Medulla oblongata (tissue), 1 donor: ENCODE data around the gene DOK7.

Experiments
- DNase-seq: peaks from one replicate; pipeline ENCODE4 v3.0.0-alpha.2; 2015; ENCODE audit errors: extremely low spot score

DOK7 gene

DNA sequence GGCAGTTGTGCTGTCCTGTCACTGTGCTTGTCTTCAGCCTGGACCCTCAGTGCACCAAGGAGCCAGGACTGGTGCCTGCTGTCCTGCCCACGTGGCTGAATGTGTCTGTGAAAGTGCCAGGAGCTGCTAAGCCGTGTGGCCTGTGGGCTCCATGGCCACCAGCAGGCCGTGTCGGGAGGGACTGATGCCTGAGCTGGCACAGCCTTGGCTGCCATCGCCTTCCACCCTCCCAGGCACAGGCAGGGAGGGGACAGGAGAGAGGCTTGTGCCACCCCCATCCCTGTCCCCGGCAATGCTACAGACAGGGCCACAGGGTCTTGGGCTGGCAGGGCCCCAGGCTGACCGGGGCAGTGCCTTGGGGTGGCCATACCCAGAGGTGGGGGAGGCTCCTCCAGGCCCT, 24.8 kb downstream of the DOK7 start:
- DNase-seq, result peak; percentile 53

DNA sequence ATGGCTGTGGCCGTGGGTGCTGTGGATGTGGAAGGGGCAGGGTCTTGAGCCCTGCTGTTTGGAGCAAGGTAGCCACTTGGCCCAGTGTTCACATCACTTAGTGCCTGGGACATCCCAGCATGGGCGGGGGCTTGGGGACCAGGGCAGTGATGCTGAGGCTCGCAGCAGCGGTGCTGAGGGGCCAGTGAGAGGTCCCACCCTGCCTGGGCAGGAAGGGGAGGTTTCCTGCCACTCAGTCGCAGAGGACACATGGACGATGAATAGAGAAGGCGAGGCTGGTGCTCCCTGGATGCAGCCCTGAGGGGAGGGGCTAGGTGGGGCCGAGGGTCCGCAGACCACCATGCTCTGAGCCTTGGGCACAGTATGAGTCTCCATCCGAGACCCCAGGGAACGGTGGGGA, 25.7 kb downstream of the DOK7 start:
- DNase-seq, result no peak

DNA sequence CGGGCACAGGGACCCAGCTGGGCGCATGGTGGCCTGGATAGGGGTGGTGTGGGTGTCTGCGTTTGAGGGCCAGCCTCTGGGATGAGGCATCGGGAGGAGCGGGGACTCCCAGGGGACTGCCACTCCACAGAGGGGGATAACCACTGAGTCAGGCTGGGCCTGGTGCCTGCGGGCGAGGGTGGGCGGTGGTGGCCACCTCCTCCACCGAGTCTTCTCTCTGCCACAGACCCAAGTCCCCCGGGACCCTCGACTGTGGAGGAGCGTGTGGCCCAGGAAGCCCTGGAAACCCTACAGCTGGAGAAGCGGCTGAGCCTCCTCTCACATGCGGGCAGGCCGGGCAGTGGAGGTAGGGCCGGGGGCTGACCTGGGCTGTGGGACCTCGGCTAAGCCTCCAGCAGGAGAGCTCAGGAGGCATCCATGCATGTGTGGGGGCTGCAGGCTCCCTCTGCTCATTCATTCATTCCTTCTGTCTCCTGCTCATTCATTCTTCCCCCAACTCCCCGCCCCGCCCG, 26.4 kb downstream of the DOK7 start:
- DNase-seq, result no peak

DNA sequence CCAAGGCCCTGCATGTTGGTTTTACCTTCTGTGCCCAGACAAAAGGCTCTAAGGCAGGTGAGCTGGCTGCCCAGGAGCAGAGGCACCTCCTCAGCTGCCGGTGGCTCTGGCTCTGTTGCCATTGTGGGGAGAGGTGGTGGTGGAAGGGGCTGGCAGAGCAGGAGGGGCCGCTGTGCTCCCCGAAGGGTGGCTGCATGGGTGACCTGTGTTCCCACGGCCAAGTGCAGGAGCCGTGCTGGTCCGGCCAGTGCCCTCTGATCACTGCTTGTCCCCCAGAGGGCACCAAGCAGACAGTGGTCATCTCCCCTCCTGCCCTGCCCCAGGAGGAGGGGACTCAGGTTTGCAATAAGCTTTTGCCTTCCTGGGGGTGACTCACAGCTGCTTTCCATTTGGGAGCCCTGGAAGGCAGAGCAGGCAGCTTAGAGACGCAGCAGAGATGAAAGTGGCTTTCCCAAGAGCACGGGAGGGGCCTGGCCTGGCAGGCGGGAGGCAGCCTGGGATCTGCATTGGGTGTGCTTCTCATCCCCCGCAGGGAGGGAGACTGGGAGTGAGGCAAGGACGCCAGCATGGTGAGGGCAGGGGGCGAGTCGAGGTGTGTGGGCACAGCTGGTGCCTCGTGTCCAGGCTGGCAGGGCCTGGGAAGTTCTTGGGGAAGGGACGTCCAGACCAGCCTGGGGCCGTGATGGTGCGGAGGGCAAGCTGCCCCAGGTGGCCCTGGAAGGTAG, 28.7 kb downstream of the DOK7 start:
- DNase-seq, result no peak

DNA sequence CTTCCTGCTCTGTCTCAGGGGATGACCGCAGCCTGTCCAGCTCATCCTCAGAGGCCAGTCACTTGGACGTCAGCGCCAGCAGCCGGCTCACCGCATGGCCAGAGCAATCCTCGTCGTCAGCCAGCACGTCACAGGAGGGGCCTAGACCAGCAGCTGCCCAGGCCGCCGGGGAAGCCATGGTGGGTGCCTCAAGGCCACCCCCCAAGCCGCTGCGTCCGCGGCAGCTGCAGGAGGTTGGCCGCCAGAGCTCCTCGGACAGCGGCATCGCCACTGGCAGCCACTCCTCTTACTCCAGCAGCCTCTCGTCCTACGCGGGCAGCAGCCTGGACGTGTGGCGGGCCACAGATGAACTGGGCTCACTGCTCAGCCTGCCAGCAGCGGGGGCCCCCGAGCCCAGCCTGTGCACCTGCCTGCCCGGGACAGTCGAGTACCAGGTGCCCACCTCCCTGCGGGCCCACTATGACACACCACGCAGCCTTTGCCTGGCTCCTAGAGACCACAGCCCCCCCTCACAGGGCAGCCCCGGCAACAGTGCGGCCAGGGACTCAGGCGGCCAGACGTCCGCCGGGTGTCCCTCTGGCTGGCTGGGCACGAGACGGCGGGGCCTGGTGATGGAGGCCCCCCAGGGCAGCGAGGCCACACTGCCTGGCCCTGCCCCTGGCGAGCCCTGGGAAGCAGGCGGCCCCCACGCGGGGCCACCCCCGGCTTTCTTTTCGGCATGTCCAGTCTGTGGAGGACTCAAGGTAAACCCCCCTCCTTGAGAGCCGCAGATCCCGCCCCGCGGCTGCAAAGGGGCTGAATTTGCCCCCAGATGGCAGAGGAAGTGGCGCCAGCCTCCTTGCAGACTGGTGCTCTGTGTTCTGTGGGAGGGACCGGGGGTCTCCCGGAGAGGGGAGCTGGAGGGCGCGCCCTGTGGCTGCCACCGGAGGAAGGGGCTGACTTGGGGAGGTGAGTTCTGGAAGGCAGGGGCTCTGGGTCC, 29.9 kb downstream of the DOK7 start:
- DNase-seq, result no peak

DNA sequence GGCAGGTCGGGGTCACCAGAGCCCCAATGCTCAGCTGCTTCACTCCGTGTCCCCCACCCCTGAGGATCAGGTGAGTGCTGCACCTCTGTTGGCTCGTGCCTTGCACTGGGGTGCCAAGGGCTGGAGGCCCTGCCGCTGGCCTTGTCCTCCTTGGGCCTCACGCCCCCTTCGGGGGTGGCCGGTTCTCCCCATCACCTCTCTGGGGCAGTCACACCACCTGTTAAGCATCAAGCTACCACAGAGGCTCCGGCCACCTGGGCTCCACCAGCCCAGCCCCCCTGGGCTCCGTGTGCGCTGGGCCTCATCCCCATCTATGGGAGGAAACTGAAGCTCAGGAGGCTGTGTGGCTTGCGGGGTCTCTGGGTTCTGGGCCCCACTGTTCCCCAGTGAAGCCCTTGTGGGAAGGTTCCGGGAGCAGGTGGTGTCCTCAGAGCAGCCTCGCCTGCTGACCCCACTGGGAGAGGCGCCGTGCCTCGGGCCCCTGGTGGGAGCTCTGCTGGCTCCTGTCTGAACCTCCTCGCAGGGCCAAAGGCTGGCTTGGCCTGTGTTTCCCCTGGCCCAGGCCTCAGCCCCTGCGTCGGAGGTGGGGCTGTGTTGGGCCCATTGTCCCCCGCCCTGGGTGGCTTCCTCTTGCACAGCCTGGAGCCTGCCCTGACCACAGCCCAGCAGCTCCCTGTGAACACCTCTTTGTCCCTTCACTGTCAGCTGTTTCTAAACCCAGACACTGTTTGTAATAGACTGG, 30.8 kb downstream of the DOK7 start:
- no peak for DNase-seq

DNA sequence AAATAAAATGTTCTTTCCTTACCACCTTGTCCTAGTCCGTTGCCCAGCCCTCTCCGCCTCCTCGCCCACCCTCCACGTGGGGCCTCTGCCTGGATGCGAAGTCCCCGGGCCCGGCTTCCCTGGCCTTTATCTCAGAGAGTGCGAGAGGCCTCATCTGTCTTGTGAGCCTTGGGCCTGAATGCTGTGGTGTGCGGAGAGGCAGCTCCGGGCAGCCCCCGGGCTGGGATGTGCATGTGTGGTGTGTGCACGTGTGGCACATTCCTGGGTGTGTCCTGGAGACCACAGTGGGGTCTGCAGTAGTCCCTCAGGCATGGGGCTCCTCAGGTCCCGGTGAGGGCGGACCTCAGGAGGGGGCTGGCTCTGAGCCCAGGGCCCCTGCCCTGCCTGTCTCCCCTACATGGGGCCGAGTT, 31.4 kb downstream of the DOK7 start:
- no peak for DNase-seq

DNA sequence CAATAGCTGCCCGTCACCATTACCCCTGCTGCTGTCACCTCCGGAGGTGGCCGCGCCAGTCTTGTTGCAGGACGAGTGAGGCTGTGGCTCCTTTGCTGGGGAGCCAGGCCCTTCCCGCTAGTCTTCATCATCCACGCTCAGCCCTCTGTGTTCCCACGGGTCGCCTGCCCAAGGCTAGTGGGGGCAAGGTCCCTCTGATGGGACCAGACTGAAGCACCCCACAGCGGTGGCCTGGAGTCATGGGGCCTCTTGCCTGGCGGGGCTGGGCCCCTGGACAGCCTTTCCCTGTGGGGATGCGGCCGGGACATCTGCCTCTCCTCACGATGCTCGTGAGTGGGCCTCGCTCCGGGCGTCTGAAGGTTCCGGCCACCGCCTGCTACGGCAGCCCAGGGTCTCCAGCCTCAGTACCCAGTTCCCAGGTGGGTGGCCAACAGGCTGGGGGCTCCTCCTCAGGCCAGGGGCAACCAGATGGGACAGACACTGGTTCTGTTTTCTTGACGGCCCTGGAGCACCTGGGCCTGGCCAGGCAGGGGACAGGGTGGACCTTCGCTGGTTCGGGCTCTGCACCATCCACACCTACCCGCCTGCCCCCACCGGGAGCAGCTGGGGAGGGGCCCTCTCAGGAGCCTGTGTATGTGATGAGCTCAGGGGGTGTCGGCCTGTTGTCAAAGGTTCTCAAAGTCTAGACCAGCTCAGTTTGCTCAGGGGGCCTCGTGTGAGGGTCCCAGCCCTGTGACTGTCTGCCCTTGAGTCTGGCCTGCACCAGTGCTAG, 32.3 kb downstream of the DOK7 start:
- DNase-seq, result no peak

DNA sequence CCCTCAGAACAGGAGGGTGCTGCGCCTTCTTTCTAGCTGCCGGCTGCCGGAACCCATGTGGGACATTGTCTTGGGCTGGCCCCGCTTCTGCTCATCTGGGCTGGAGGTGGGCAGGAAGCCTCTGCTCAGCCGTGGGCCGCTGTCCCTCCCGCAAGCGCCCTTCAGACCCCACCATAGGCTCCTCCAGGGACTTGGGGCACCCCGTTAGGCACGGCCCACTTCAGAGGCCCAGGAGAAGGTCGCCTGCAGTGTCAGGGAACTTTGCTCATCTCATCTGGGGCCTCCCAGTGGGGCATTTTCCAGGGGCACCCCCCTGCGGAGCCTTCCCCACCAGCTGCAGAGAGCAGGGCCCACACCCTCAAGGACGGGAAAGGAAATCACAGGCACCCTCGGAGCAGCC, 32.9 kb downstream of the DOK7 start:
- no peak for DNase-seq

DNA sequence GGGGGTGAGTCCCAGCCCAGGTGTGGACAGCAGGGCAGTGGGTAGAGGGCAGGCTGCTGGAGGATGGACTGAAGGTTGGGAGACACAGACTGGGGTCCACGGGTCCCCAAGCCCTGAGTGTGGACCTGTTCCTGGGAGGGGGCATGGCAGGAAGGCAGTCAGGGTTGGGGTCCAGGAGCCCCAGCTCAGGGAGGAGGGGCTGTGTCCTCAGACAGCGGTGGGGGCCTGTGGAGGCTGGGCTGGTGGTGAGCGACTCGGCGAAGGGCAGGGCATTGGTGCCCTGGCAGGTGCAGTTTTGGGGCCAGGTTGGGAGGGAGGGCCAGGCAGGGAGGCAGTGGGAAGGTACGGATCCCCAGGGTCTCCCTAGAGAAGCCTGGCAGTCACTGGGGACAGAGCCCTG, 34.0 kb downstream of the DOK7 start:
- DNase-seq, result no peak

DNA sequence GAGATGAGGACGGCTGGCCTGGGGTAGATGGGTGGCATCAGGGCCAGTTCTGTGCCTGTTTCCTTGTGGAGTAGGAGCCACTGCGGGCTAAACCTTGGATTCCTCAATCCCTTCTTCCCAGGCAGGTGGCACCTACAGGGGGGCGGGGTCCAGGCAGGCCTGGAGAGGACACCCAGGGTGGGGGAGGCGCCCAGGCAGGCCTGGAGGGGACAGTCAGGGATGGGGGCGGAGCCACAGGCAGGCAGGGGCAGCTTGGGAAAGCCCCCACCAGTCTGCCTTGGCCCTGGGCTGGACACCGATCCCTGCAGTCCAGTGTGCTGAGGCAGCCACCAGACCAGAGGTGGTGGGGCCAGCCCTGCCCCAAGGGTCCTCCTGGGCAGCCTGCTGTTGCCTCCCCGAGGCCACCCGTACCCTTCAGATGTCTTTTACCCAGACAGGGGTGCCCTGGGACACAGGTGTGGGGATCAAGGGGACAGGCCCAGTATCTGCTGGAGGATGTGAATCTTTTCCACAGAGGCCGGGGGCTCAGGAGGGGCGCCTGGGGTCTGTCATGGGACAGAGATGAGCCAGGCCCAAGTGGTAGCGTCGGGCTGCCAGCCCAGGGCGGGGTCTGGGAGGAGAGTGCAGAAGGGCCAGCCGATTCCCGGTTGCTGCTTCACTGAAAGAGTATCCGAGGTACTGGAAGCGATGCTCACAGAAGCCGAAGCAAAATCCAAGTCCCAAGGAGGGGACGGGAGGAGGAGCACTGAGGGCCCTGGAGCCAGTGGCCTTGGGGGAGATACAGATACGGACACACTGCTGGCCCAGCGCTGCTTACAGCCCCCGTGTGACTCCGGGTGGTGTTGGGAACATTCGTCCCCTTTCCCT, 34.6 kb downstream of the DOK7 start:
- DNase-seq, result no peak

DNA sequence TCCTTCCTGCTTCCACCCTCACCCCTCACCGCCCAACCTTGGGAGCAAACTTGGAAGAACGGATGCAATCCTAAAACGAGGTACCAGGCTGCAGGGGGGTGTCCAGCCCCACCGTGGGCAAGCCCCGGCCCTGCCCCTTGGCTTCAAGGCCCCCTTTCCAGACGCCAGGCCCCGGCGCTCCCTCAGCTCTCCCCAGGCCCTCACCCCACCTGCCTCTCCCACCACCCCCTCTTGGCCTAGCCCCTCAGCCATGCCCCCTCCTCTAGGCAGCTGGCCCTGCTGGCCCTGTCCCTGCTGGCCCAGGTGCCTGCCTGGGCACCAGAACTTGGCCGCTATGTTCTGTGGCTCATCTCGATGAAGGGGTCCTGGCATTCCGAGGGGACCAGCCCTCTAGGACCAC, 35.3 kb downstream of the DOK7 start:
- DNase-seq, result no peak

DNA sequence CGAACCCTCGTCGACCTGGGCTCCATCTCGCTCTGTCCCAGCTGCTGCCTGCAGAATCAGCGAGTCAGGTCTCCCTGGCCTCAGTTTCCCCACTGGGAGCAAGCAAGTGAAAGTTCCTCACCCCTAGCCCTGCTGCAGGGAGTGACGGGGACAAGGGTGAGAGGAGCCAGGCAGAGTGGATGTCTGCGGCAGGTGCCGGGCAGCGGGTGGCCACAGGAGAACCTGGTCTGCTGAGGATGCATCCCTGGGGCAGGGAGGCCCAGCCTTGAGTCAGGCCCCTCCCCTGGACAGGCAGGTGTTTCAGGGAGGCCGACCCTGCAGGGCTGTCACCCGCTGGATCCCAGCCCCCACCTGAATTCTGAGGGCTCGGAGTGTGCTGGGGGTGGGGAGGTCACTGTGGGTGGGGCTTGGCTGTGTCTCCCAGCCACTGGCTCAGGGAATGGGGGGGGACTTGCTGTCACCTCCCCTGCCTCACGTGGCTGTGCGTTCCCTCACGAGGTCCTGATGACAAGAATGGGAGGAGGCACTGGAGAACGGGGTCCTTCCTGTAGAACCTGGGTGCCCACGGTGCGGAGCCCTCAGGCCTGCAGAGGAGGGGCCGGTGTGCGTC, 35.9 kb downstream of the DOK7 start:
- DNase-seq, result no peak

DNA sequence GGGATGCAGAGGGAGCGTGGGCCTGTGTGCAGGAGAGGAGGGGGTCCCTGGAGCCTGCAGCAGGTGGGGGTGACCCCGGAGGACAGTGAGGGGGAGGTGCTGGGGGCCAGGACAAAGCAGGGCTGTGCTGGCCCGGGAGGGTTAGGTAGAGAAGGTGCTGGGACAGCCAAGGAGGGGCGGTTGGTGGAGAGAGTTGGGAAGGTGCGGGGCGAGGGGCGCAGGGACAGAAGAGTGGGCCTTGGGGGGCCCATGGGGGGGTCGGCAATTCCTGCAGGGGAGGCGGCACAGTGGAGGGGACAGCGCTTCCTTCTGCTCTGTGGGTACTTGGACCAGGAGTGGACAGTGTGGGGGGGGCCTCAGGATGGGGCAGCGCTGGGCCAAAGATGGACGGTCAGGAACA, 36.6 kb downstream of the DOK7 start:
- DNase-seq, result no peak

DNA sequence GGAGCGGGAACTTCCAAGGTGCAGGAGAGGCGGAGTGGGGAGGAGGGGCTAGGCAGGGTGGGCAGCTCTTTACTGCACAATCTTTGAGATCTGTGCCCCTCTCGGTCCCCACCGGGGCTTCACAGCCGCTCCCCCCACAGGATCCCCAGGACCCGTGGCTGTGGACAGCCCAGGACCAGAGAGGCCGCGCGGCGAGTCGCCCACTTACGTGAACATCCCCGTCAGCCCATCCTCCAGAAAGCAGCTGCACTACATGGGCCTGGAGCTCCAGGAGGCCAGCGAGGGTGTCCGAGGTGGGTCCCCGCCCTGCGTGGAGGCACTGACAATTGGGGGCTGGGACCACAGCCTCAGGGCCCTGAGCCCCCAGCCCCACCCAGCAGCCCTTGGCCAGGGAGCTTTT, 37.0 kb downstream of the DOK7 start:
- DNase-seq, result no peak

DNA sequence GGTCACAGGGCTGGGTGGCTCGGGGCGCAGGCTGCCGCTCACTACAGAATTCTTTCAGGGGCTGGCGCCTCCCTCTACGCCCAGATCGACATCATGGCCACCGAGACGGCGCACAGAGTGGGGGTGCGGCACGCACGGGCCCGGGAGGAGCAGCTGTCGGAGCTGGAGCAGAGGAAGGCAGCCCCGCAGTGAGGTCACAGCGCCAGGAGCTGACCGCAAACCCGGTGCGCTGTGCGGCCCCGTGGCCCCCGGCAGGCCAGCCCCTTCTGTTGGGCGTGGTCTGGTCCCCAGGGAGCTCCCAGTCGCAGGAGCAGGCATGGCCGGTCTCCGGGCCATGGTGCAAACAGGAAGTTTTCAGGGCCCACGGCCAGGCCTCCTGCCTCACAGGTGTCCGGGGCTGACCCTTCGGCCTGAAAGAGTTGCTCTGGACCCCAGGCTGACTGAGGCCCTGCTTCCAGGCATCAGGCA, 37.6 kb downstream of the DOK7 start:
- no peak for DNase-seq

DNA sequence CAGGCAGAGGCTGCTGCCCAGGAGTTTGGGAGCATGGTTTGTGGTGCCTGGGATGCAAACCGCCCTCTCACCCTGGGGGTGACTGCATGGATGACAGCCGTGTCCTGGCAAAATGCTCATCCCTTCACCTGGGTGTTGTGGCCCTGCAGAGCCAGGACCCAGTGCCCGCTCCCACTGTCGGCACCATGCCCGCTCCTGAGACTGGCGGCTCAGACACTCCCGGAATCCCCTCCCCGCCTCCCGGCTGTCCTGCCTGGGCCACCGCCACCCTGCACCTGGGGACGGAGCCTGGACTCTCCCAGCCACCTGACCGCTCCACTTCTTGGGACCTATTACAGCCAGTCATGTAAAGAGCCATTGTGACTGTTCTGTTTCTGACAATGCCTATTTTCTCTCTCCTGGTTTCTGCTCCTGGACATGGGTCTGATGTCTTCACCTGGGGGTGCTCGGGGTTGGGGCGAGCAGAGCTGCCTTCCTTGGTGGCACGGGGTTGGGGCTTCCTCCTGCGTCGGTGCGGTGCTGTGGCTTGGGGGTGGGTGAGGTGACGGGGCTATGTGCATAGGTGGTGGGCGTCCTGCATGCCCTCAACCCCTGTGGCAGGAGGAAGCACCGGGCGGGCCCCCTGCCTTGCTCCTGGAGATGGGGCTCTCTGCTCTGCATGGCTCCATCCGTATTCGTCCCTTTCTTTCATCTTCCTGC, 38.2 kb downstream of the DOK7 start:
- DNase-seq, result no peak

DNA sequence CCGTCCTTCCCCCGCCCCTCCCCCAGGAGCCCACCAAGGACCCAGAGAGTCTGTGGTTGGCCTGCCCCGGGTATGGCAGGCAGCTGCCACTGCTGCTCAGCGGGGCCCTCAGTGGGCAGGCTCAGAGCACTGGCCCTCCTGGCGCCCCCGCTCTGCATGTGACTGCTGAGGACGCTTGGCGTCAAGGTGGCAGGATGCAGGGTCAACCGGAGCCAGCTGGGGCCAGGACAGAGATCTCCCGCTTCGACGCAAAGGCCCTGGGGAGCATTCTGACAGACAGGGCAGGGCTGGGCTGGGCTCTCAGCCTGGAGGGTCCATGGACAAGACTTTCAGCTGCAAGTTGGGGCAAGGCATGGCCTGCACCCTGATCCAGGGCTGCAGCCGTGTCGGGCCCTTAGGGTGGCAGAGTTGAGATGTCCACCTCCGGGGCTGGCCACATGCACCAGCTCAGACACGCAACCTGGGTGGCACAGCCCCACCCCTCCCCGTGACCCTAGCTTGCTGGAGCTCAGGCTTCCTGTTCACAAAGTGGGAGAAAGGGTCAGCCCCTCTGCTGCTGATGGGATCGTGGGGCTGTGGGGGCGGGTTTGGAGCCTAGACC, 38.8 kb downstream of the DOK7 start:
- DNase-seq, result no peak
